HEK293T (cell line): ENCODE data around the gene COMP.

Source experiments
- CTCF ChIA-PET: fragments of 350-600 bp; formaldehyde crosslinking; extraction: SDS; loops from one replicate; lab custom pipeline; 2021; ENCODE audit warnings: antibody characterized with exemption, inconsistent platforms; lab: Yijun Ruan, JAX
- POLR2A ChIA-PET: fragments of 350-600 bp; formaldehyde crosslinking; extraction: SDS; loops from one replicate; lab custom pipeline; 2020; ENCODE audit warnings: antibody characterized with exemption, inconsistent platforms; lab: Yijun Ruan, JAX
- DNase-seq: peaks from one replicate; pipeline ENCODE4 v3.0.0; 2012; ENCODE audit warnings: mixed read lengths; ENCODE audit errors: extremely low spot score
- BHLHE40 ChIP-seq: fragments of 450-650 bp; IDR thresholded peaks from 2 replicates; pipeline ENCODE4 v1.6.1; 2016; ENCODE audit warnings: mild to moderate bottlenecking, moderate library complexity, borderline replicate concordance
- CTBP1 ChIP-seq: fragments of 450-650 bp; IDR thresholded peaks from 2 replicates; pipeline ENCODE4 v1.6.1; 2016; ENCODE audit warnings: borderline replicate concordance
- ELF4 ChIP-seq: fragments of 450-650 bp; IDR thresholded peaks from 2 replicates; pipeline ENCODE4 v1.6.1; 2017; ENCODE audit warnings: antibody characterized with exemption
- FOXM1 ChIP-seq: fragments of 450-650 bp; IDR thresholded peaks from 2 replicates; pipeline ENCODE4 v1.6.1; 2017; ENCODE audit warnings: mild to moderate bottlenecking, borderline replicate concordance
- L3MBTL2 ChIP-seq: fragments of 450-650 bp; conservative IDR thresholded peaks from 2 replicates; pipeline ENCODE4 v1.6.1; 2016; ENCODE audit warnings: mild to moderate bottlenecking
- LEF1 ChIP-seq: fragments of 450-650 bp; IDR thresholded peaks from 2 replicates; pipeline ENCODE4 v1.6.1; 2017; ENCODE audit warnings: mild to moderate bottlenecking, borderline replicate concordance
- NFRKB ChIP-seq: fragments of 450-650 bp; IDR thresholded peaks from 2 replicates; pipeline ENCODE4 v1.6.1; 2016; ENCODE audit warnings: mild to moderate bottlenecking, moderate library complexity
- PKNOX1 ChIP-seq: fragments of 450-650 bp; IDR thresholded peaks from 2 replicates; pipeline ENCODE4 v1.6.1; 2016
- TARDBP ChIP-seq: fragments of 450-650 bp; IDR thresholded peaks from 2 replicates; pipeline ENCODE4 v1.6.1; 2016

COMP gene

DNA sequence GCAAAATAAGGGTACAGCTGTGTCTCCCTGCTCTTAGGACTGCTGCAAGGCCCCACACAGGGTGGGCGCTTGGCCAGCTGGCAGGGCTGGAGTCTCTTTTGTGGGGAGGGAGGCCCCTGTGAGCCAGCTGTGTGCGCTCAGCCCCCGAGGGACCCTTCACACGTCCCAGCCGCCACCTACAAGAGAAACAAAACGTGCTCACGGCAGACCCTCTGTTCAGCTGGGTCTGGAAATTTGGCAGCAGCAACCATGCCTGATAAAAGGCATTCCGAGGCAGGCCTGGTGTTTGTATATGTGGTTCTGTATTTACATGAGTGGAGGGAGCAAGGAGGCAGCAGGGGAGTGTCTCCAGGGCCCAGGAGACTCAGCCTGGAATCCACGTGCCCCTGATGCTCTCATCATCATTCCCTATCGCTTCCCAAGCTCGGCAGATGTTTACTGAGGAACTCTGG, 57.9 kb downstream of the COMP start:
- CTCF ChIA-PET, result no interaction called here
- POLR2A ChIA-PET, result no interaction called here
- no peak for DNase-seq
- TF ChIP-seq NFRKB (no peak), BHLHE40 (no peak), CTBP1 (no peak), TARDBP (no peak), ELF4 (no peak), FOXM1 (no peak), LEF1 (no peak), L3MBTL2 (no peak), PKNOX1 (no peak)
